ENCODE results near the gene POLR2E.

POLR2E gene

GRCh38 chr19:1093330-1093729, 1.8 kb downstream of the POLR2E start:
- H3K4me3 ChIP-seq (ENCODE audit: low read length) = no peak overlapping the region
- DNase-seq (ENCODE audit: low read depth) = no peak
- no peak for TF ChIP-seq CTCF (IDR thresholded peaks at IDR 0.05; ENCODE audit: insufficient read depth, low read depth, low read length, missing control alignments)

- H3K4me3 ChIP-seq (ENCODE audit: low read length) = no peak overlapping the region
- no peak for TF ChIP-seq CTCF (IDR thresholded peaks at IDR 0.05; ENCODE audit: insufficient read depth, low read depth, low read length, missing control alignments)
- no peak for DNase-seq (ENCODE audit: low read depth)
These were observed 3.5 kb downstream of the POLR2E start for GRCh38 chr19:1091544-1092175.

GRCh38 chr19:1090731-1091543, 4.2 kb downstream of the POLR2E start:
- no peak overlapping the region for H3K4me3 ChIP-seq (ENCODE audit: low read length)
- no peak for TF ChIP-seq CTCF (IDR thresholded peaks at IDR 0.05; ENCODE audit: insufficient read depth, low read depth, low read length, missing control alignments)
- DNase-seq (ENCODE audit: low read depth) = no peak

GRCh38 chr19:1089891-1090290, 5.3 kb downstream of the POLR2E start:
- no peak for DNase-seq (ENCODE audit: low read depth)
- TF ChIP-seq CTCF (IDR thresholded peaks at IDR 0.05; ENCODE audit: insufficient read depth, low read depth, low read length, missing control alignments) = no peak
- H3K4me3 ChIP-seq (ENCODE audit: low read length) = no peak overlapping the region

- no peak for TF ChIP-seq CTCF (IDR thresholded peaks at IDR 0.05; ENCODE audit: insufficient read depth, low read depth, low read length, missing control alignments)
- H3K4me3 ChIP-seq (ENCODE audit: low read length) = no peak overlapping the region
- no peak for DNase-seq (ENCODE audit: low read depth)
These were observed 5.9 kb downstream of the POLR2E start for GRCh38 chr19:1089126-1089771.

- no peak for DNase-seq (ENCODE audit: low read depth)
- H3K4me3 ChIP-seq (ENCODE audit: low read length) = no peak overlapping the region
- TF ChIP-seq CTCF (IDR thresholded peaks at IDR 0.05; ENCODE audit: insufficient read depth, low read depth, low read length, missing control alignments) = no peak
These were observed 6.7 kb downstream of the POLR2E start for GRCh38 chr19:1088416-1089010.
